ENCODE data around the gene DLG5. TPM values are rescaled to one million over a fixed set of nuclear protein-coding genes. Genes with fewer than 3 reads are reported as not detected.

The DLG5 gene
- polyA plus RNA-seq, 3 donors, result 0.14 to 0.77 TPM; not detected in 1

DNA sequence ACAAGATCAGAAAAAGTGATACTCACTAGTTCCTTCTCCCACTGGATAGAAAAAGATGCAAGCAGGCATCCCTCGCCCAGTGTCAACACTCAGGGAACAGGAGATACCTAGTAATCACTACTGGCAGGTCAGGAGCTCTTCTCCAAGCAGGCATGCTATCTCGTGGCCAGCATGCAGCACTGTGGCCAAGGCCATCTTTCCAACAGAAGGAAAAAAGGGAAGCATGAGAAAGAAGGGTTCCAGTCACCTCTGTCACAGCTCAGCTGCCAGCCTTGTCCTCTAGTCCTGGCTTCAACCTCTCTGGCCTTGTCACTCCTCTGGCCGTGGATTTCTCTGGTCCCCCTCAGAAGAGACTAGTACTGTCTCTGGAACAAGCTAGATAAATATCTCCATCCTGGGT is 45.3 kb downstream of the DLG5 start:
- 67% methylated on average over 2 of the region's 3 CpGs for whole genome bisulfite sequencing (ENCODE audit: insufficient coverage)

DNA sequence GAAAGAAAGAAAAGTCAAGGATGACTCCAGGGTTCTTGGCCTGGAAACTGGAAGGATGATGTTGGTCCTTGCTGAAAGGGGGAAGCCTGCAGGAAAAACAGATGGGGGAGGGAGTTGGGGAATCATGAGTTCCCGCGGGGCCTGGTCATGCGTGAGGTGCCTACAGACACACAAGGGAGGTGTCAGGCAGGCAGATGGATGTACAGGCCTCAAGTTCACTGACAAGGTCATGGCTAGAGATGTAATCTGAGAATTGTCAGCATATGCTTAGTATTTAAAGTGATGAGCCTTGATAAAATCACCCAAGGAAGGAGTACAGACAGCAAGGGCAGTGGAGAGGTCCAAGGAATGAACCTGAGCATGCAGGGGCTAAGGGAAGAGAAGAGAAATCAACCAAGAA is 46.8 kb downstream of the DLG5 start:
- 93% methylated on average over 3 of the region's 3 CpGs for WGBS (ENCODE audit: insufficient coverage)
- no peaks in the 10 kb centered on the region for H4K20me1 ChIP-seq (ENCODE audit: insufficient read depth, low read length)
- Mint-ChIP-seq H3K9me3 (no peaks in the 10 kb centered on the region), H3K27me3 (ENCODE audit: low read depth in 3 of 3) (peaks cover 9 to 15% (median 14%) of the 10 kb centered on the region in 3 donors), H3K4me1 (peaks cover 11% of the 10 kb centered on the region), H3K27ac (no peak overlapping the region), H3K4me3 (no peak overlapping the region), H3K36me3 (no peaks in the 10 kb centered on the region)
- no peaks in the 10 kb centered on the region for H3K36me3 ChIP-seq (replicated peaks in 1 of 2; ENCODE audit: control insufficient read depth in 1 of 2, insufficient read depth in 2 of 2, low read length in 2 of 2)
- DNase-seq, result no peak
- H3K4me1 ChIP-seq (ENCODE audit: control insufficient read depth in 1 of 2, insufficient read depth in 2 of 2, low read length in 2 of 2), result no peaks in the 10 kb centered on the region
- H2AFZ ChIP-seq (ENCODE audit: insufficient read depth, low read depth, low read length, poor library complexity, severe bottlenecking), result no peak overlapping the region
- no peaks in the 10 kb centered on the region for H3K79me2 ChIP-seq (ENCODE audit: insufficient read depth, low read length)
- H3K27me3 ChIP-seq (ENCODE audit: control insufficient read depth in 2 of 2, insufficient read depth in 2 of 2, low read length in 2 of 2), result no peaks in the 10 kb centered on the region
- intact Hi-C loops (cut with micrococcal nuclease), result no loop called here
- no peak overlapping the region for H3K27ac ChIP-seq (ENCODE audit: low read depth in 1 of 2, low read length in 2 of 2)
- TF ChIP-seq, protein P1, sequence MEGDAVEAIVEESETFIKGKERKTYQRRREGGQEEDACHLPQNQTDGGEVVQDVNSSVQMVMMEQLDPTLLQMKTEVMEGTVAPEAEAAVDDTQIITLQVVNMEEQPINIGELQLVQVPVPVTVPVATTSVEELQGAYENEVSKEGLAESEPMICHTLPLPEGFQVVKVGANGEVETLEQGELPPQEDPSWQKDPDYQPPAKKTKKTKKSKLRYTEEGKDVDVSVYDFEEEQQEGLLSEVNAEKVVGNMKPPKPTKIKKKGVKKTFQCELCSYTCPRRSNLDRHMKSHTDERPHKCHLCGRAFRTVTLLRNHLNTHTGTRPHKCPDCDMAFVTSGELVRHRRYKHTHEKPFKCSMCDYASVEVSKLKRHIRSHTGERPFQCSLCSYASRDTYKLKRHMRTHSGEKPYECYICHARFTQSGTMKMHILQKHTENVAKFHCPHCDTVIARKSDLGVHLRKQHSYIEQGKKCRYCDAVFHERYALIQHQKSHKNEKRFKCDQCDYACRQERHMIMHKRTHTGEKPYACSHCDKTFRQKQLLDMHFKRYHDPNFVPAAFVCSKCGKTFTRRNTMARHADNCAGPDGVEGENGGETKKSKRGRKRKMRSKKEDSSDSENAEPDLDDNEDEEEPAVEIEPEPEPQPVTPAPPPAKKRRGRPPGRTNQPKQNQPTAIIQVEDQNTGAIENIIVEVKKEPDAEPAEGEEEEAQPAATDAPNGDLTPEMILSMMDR (IDR thresholded peaks at IDR 0.05), result no peak
- H3K9me3 ChIP-seq (replicated peaks in 1 of 2; ENCODE audit: control insufficient read depth in 1 of 2, insufficient read depth in 1 of 2, low read length in 2 of 2), result no peaks in the 10 kb centered on the region
- H3K9ac ChIP-seq (ENCODE audit: insufficient read depth, low read length, poor library complexity, severe bottlenecking), result no peak overlapping the region
- H3K4me2 ChIP-seq (replicated peaks; ENCODE audit: extremely low read depth, low read length, poor library complexity, severe bottlenecking), result no peak overlapping the region
- no peak overlapping the region for H3K4me3 ChIP-seq (replicated peaks in 1 of 3; ENCODE audit: low read depth in 2 of 3, low read length in 3 of 3)

More for the DNA sequence above, 45.3 kb downstream of the DLG5 start:
- no peaks in the 10 kb centered on the region for H3K36me3 ChIP-seq (replicated peaks in 1 of 2; ENCODE audit: control insufficient read depth in 1 of 2, insufficient read depth in 2 of 2, low read length in 2 of 2)
- Mint-ChIP-seq H3K4me3 (no peak overlapping the region), H3K36me3 (no peaks in the 10 kb centered on the region), H3K4me1 (peaks cover 11% of the 10 kb centered on the region), H3K27me3 (ENCODE audit: low read depth in 3 of 3) (peaks cover 9 to 15% (median 14%) of the 10 kb centered on the region in 3 donors), H3K27ac (no peak overlapping the region), H3K9me3 (no peaks in the 10 kb centered on the region)
- H3K79me2 ChIP-seq (ENCODE audit: insufficient read depth, low read length), result no peaks in the 10 kb centered on the region
- H3K27me3 ChIP-seq (ENCODE audit: control insufficient read depth in 2 of 2, insufficient read depth in 2 of 2, low read length in 2 of 2), result no peaks in the 10 kb centered on the region
- H2AFZ ChIP-seq (ENCODE audit: insufficient read depth, low read depth, low read length, poor library complexity, severe bottlenecking), result no peak overlapping the region
- TF ChIP-seq, protein P1 (IDR thresholded peaks at IDR 0.05), result no peak
- H3K9me3 ChIP-seq (replicated peaks in 1 of 2; ENCODE audit: control insufficient read depth in 1 of 2, insufficient read depth in 1 of 2, low read length in 2 of 2), result no peaks in the 10 kb centered on the region
- no peak overlapping the region for H3K4me2 ChIP-seq (replicated peaks; ENCODE audit: extremely low read depth, low read length, poor library complexity, severe bottlenecking)
- H3K4me3 ChIP-seq (replicated peaks in 1 of 3; ENCODE audit: low read depth in 2 of 3, low read length in 3 of 3), result no peak overlapping the region
- H3K27ac ChIP-seq (ENCODE audit: low read depth in 1 of 2, low read length in 2 of 2), result no peak overlapping the region
- H3K9ac ChIP-seq (ENCODE audit: insufficient read depth, low read length, poor library complexity, severe bottlenecking), result no peak overlapping the region
- H4K20me1 ChIP-seq (ENCODE audit: insufficient read depth, low read length), result no peaks in the 10 kb centered on the region
- no peaks in the 10 kb centered on the region for H3K4me1 ChIP-seq (ENCODE audit: control insufficient read depth in 1 of 2, insufficient read depth in 2 of 2, low read length in 2 of 2)
- intact Hi-C loops (cut with micrococcal nuclease), result no loop called here
- DNase-seq, result no peak

All from CD14-positive monocyte (primary cell).